ENCODE measurements around the gene SMG1.

GRCh38 chr16:18836702-18837101, 89.5 kb downstream of the SMG1 start:
- TF ChIP-seq ESRRA (CRISPR knock-in tag; IDR thresholded peaks at IDR 0.05; ENCODE audit: low read depth) (no peak), ZBTB21 (CRISPR knock-in tag; IDR thresholded peaks at IDR 0.05) (no peak), PCBP1 (IDR thresholded peaks at IDR 0.05; ENCODE audit: borderline replicate concordance, low read depth, low read length) (no peak), CBFB (CRISPR knock-in tag; IDR thresholded peaks at IDR 0.05) (no peak), ZFY (CRISPR knock-in tag; IDR thresholded peaks at IDR 0.05) (no peak), GATAD2A (CRISPR knock-in tag; IDR thresholded peaks at IDR 0.05) (no peak), POLR2A (IDR thresholded peaks at IDR 0.05; ENCODE audit: insufficient read depth in 1 of 2, low read depth in 2 of 2, low read length in 2 of 2) (no peak), ZNF160 (CRISPR knock-in tag; IDR thresholded peaks at IDR 0.05) (no peak), ONECUT2 (CRISPR knock-in tag; IDR thresholded peaks at IDR 0.05) (no peak), JUN (CRISPR knock-in tag; IDR thresholded peaks at IDR 0.05) (no peak), CREM (IDR thresholded peaks at IDR 0.05) (no peak), CREM (CRISPR knock-in tag; IDR thresholded peaks at IDR 0.05) (no peak)
- TF ChIP-seq, protein P1, sequence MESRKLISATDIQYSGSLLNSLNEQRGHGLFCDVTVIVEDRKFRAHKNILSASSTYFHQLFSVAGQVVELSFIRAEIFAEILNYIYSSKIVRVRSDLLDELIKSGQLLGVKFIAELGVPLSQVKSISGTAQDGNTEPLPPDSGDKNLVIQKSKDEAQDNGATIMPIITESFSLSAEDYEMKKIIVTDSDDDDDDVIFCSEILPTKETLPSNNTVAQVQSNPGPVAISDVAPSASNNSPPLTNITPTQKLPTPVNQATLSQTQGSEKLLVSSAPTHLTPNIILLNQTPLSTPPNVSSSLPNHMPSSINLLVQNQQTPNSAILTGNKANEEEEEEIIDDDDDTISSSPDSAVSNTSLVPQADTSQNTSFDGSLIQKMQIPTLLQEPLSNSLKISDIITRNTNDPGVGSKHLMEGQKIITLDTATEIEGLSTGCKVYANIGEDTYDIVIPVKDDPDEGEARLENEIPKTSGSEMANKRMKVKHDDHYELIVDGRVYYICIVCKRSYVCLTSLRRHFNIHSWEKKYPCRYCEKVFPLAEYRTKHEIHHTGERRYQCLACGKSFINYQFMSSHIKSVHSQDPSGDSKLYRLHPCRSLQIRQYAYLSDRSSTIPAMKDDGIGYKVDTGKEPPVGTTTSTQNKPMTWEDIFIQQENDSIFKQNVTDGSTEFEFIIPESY (CRISPR knock-in tag; IDR thresholded peaks at IDR 0.05): no peak
